HL-60 (cell line): ENCODE results near the gene CLCNKA.
"Not testable (repeated sequence)": the region's sequence is repeated elsewhere in the genome, so short reads cannot be mapped to it uniquely, and the experiment has no call there.

Experiments
- DNase-seq, 2 experiments: peaks; one replicate each; pipeline ENCODE4 v3.0.0-alpha.2; 2010 to 2020; ENCODE audit warnings: low read depth in 1 of 2, low spot score in 1 of 2
- H3K27ac ChIP-seq: fragments of 250-450 bp; sonication (Bioruptor Pico); replicated peaks from 2 replicates; pipeline ENCODE4 v1.5.1; 2020; ENCODE audit warnings: mild to moderate bottlenecking, moderate library complexity
- H3K27me3 ChIP-seq: fragments of 250-450 bp; sonication (Bioruptor Pico); 2 replicates; pipeline ENCODE4 v1.5.1; 2021; ENCODE audit warnings: mild to moderate bottlenecking, moderate library complexity; ENCODE audit not compliant: insufficient read depth, poor library complexity, severe bottlenecking
- H3K4me3 ChIP-seq: replicated peaks from 2 replicates; pipeline ENCODE4 v1.5.1; 2011; ENCODE audit warnings: mild to moderate bottlenecking, control low read depth, low read length; ENCODE audit not compliant: insufficient read depth
- GABPA ChIP-seq: IDR thresholded peaks from 2 replicates; pipeline ENCODE4 v1.6.1; 2012; ENCODE audit warnings: low read depth
- POLR2AphosphoS5 ChIP-seq: IDR thresholded peaks from 2 replicates; pipeline ENCODE4 v1.6.1; 2012; ENCODE audit warnings: low read depth
- SPI1 ChIP-seq: IDR thresholded peaks from 2 replicates; pipeline ENCODE4 v1.6.1; 2012; ENCODE audit warnings: low read depth, mild to moderate bottlenecking, borderline replicate concordance
- TF ChIP-seq, protein P1 (sequence below): IDR thresholded peaks from one replicate; pipeline ENCODE4 v1.5.1; 2011; ENCODE audit warnings: low read length, control low read depth, inconsistent platforms; ENCODE audit not compliant: insufficient read depth
- TF ChIP-seq, protein P2 (sequence below): IDR thresholded peaks from 2 replicates; pipeline ENCODE4 v1.6.1; 2012; ENCODE audit warnings: low read depth; ENCODE audit not compliant: insufficient replicate concordance

Gene CLCNKA

DNA sequence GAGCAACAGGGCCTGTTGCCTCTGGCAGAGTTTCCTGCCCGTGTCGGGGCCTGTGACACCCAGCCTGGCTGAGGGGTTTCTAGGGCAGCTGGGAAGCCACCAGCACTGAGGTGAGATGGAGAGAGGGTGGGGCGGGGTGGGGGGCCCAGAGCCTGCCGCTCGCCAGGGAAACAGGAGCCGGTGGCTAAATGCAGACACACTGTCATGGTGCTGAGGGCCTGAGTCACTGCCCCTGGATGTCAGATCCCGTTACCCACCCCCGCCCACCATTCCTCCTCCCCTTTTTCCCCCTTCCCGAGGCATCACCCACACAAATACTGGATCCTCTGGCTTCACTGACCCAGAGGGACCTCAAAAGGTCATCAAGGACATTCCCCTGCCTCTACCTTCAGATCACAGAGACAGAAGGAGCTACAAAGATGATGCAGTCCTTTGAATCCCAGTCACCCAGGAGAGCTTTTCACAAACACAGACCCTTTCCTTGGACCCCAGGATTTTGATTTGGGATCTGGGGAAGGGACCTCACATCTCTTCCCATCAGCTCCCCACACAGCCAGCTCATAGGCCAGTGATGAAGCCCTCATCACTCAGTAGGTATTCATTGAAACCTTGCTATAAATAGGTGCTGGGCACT is 2.1 kb upstream of the CLCNKA start:
- DNase-seq: no peak
- no peak overlapping the region for H3K27ac ChIP-seq
- no peak overlapping the region for H3K4me3 ChIP-seq
- TF ChIP-seq, protein P1, sequence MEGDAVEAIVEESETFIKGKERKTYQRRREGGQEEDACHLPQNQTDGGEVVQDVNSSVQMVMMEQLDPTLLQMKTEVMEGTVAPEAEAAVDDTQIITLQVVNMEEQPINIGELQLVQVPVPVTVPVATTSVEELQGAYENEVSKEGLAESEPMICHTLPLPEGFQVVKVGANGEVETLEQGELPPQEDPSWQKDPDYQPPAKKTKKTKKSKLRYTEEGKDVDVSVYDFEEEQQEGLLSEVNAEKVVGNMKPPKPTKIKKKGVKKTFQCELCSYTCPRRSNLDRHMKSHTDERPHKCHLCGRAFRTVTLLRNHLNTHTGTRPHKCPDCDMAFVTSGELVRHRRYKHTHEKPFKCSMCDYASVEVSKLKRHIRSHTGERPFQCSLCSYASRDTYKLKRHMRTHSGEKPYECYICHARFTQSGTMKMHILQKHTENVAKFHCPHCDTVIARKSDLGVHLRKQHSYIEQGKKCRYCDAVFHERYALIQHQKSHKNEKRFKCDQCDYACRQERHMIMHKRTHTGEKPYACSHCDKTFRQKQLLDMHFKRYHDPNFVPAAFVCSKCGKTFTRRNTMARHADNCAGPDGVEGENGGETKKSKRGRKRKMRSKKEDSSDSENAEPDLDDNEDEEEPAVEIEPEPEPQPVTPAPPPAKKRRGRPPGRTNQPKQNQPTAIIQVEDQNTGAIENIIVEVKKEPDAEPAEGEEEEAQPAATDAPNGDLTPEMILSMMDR: no peak
- no peak for TF ChIP-seq GABPA
- TF ChIP-seq, protein P2, sequence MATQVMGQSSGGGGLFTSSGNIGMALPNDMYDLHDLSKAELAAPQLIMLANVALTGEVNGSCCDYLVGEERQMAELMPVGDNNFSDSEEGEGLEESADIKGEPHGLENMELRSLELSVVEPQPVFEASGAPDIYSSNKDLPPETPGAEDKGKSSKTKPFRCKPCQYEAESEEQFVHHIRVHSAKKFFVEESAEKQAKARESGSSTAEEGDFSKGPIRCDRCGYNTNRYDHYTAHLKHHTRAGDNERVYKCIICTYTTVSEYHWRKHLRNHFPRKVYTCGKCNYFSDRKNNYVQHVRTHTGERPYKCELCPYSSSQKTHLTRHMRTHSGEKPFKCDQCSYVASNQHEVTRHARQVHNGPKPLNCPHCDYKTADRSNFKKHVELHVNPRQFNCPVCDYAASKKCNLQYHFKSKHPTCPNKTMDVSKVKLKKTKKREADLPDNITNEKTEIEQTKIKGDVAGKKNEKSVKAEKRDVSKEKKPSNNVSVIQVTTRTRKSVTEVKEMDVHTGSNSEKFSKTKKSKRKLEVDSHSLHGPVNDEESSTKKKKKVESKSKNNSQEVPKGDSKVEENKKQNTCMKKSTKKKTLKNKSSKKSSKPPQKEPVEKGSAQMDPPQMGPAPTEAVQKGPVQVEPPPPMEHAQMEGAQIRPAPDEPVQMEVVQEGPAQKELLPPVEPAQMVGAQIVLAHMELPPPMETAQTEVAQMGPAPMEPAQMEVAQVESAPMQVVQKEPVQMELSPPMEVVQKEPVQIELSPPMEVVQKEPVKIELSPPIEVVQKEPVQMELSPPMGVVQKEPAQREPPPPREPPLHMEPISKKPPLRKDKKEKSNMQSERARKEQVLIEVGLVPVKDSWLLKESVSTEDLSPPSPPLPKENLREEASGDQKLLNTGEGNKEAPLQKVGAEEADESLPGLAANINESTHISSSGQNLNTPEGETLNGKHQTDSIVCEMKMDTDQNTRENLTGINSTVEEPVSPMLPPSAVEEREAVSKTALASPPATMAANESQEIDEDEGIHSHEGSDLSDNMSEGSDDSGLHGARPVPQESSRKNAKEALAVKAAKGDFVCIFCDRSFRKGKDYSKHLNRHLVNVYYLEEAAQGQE: no peak
- TF ChIP-seq SPI1: no peak
- TF ChIP-seq POLR2AphosphoS5: no peak
- H3K27me3 ChIP-seq: no peaks in the 10 kb centered on the region

GRCh38 chr1:16020325-16020724 is 1.5 kb upstream of the CLCNKA start:
- DNase-seq: no peak
- TF ChIP-seq, protein P2: no peak
- H3K4me3 ChIP-seq: no peak overlapping the region
- no peak overlapping the region for H3K27ac ChIP-seq
- peaks cover 2% of the 10 kb centered on the region for H3K27me3 ChIP-seq

DNA sequence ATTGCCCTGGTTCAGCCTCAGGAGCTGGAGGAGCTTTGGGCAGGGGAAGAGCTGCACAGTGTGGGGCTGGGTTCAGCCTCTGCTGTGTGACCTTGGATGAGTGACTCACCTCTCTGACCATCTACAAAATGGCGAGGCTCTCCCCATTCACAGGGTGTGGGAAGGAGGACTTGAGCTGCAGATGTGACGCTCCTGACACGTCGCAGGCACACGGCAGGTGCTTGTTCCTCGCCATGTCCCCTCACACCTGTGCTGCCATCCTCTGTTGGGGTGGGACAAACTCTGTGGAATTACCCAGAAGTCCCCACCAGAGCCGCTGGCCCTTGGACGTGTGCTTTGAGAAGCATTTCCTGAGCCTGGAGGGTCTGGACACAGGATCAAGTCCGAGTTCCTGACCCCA is 958 bp upstream of the CLCNKA start:
- H3K27ac ChIP-seq, H3K27me3 ChIP-seq, H3K4me3 ChIP-seq, DNase-seq: not testable (repeated sequence)

DNA sequence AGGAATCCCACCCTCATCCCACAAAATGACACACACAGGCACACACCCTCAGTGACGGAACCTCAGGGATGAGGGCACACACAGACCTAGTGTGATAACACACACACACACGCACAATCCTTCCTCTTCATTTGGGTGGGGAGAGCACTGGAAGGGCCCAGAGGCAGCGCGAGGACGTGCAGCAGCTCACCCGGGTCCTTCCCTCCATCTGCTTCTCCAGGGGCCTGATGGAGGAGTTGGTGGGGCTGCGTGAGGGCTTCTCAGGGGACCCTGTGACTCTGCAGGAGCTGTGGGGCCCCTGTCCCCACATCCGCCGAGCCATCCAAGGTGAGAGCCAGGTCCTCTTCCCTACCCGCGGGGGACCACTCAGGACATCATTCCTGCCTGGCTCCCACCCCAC is 557 bp downstream of the CLCNKA start:
- no peak for DNase-seq
- no peak for TF ChIP-seq POLR2AphosphoS5
- no peak for TF ChIP-seq SPI1
- TF ChIP-seq GABPA: no peak
- TF ChIP-seq, protein P2: no peak
- TF ChIP-seq, protein P1: no peak
- peaks cover 8% of the 10 kb centered on the region for H3K27me3 ChIP-seq

More for the DNA sequence above, 557 bp downstream of the CLCNKA start:
- Histone ChIP-seq H3K4me3 (no peak overlapping the region), H3K27ac (no peak overlapping the region)
